ENCODE data around the gene BAG3. TPM values are rescaled to one million over a fixed set of nuclear protein-coding genes. Genes with fewer than 3 reads are reported as not detected.
A peak's percentile ranks its signal among the peaks of the same experiment; 100 is the strongest.

The BAG3 gene
- total RNA-seq, 4 donors from 2014 or later, result 337 to 626 (median 393) TPM

DNA sequence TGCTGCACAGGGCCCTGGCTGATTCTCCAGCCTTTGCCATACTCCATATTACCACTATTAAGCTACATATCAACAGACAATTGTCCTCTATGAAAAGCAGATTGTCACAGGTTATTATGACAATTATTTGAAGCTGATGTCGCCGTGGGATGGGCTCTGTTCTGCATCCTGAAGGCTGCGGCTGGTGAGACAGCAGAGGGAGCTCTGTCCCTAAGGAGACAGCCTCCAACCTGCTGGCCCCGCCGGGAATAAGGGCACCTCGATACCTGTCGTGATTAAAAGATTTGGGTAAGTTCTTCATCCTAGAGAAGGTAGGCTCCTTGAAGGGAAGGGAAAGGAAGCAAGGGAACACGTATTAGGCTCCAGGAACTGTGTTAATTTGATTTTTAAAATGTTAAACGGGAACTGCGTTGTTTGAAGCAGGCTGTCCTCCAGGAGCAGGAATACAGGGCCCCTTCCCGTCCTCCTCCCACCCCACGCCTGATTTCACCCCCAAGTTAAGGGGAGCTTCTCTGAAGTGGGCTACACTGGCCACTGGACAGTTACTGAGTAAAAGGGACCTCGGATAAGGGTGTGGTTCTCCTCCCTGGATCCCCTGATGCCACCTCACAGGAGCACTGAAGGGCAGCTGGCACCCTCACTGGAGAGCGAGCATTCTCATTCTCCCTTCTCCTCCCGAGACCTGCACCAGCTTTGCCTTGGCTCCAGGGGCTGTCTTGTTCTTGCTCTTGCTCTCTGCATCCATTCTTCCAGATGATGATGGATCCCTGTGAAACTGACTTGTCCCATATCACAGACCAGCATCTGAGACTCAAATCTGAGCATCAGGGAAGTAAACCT lies 42.6 kb upstream of the BAG3 start:
- Histone ChIP-seq H3K36me3 (no peaks in the 10 kb centered on the region), H3K27me3 (no peaks in the 10 kb centered on the region), H3K27ac (no peak overlapping the region), H3K4me3 (peak overlapping the region in 1 of 4 donors; percentile 12), H3K4me1 (peaks cover 0 to 6% of the 10 kb centered on the region in 2 donors), H3K9me3 (no peaks in the 10 kb centered on the region)
- in situ Hi-C loops (cut with MboI; ENCODE audit: low sequenced_read_pairs in 4 of 4) (loop anchor here (10.0 to 25.0 kb wide), 6 partner anchors 76 to 256 kb away; partner anchors contain the start of genes MCMBP (in 2 of the 4) and INPP5F (in 1 of the 4)), intact Hi-C loops (cut with DNase I; ENCODE audit: low total_unique reads) (loop anchor here (2.0 kb wide), 2 partner anchors 42 to 250 kb away; partner anchors contain the start of gene BAG3)
- DNase-seq (peak; percentile 12 to 49), ATAC-seq (peak; percentile 82 to 97)
- TF ChIP-seq, protein P1, sequence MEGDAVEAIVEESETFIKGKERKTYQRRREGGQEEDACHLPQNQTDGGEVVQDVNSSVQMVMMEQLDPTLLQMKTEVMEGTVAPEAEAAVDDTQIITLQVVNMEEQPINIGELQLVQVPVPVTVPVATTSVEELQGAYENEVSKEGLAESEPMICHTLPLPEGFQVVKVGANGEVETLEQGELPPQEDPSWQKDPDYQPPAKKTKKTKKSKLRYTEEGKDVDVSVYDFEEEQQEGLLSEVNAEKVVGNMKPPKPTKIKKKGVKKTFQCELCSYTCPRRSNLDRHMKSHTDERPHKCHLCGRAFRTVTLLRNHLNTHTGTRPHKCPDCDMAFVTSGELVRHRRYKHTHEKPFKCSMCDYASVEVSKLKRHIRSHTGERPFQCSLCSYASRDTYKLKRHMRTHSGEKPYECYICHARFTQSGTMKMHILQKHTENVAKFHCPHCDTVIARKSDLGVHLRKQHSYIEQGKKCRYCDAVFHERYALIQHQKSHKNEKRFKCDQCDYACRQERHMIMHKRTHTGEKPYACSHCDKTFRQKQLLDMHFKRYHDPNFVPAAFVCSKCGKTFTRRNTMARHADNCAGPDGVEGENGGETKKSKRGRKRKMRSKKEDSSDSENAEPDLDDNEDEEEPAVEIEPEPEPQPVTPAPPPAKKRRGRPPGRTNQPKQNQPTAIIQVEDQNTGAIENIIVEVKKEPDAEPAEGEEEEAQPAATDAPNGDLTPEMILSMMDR (IDR thresholded peaks at IDR 0.05 in 4 of 5, conservative IDR thresholded peaks at IDR 0.05 in 1 of 5), result peak; percentile 37 to 82 (median 64)
- no peak for TF ChIP-seq POLR2A (IDR thresholded peaks at IDR 0.05)

DNA sequence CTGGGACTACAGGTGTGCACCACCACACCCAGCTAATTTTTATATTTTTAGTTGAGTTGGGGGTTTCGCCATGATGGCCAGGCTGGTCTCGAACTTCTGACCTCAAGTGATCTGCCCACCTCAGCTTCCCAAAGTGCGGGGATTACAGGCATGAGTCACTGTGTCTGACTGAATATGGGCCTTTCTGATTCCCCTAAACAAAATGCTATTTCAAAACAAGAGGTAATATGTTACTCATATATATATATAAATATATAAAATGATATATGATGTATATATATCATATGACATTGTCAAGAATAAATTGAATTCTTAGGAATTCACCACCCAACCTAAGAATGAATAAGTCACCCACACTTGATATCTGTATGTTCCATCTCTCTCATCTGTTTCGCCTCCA lies 41.7 kb upstream of the BAG3 start:
- no peak for ATAC-seq
- H3K27me3 ChIP-seq, result no peaks in the 10 kb centered on the region
- in situ Hi-C loops (cut with MboI; ENCODE audit: low sequenced_read_pairs in 4 of 4), result loop anchor here (10.0 to 25.0 kb wide), 6 partner anchors 75 to 255 kb away; partner anchors contain the start of genes MCMBP (in 2 of the 4) and INPP5F (in 1 of the 4)
- H3K4me3 ChIP-seq, result no peak overlapping the region
- no peaks in the 10 kb centered on the region for H3K36me3 ChIP-seq
- TF ChIP-seq, protein P1 (IDR thresholded peaks at IDR 0.05 in 4 of 5, conservative IDR thresholded peaks at IDR 0.05 in 1 of 5), result no peak
- no peak for TF ChIP-seq POLR2A (IDR thresholded peaks at IDR 0.05)
- no peaks in the 10 kb centered on the region for H3K9me3 ChIP-seq
- DNase-seq, result no peak
- H3K4me1 ChIP-seq, result peaks cover 0 to 6% of the 10 kb centered on the region in 2 donors
- no peak overlapping the region for H3K27ac ChIP-seq
- intact Hi-C loops (cut with DNase I; ENCODE audit: low total_unique reads), result loop anchor here (2.0 kb wide), 2 partner anchors 41 to 249 kb away; partner anchors contain the start of gene BAG3

DNA sequence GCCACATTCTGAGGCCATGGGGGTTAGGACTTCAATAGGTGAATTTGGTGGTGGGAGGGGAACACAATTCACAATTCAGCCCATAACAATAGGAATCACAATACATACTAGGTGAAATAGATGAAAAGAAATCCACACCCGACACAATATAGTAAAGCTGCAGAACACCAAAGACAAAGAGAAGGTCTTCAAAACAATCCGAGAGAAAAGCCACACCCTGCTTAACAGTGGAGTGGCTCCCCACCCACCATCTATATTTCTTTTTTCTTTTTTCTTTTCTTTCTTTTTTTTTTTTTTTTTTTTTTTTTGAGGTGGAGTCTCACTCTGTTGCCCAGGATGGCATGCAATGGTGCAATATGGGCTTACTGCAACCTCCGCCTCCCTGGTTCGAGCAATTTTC lies 39.7 kb upstream of the BAG3 start:
- Histone ChIP-seq H3K4me1 (peaks cover 0 to 6% of the 10 kb centered on the region in 2 donors), H3K36me3 (no peaks in the 10 kb centered on the region), H3K27ac (no peak overlapping the region), H3K27me3 (no peaks in the 10 kb centered on the region), H3K4me3 (no peak overlapping the region), H3K9me3 (no peaks in the 10 kb centered on the region)
- TF ChIP-seq POLR2A (IDR thresholded peaks at IDR 0.05), result no peak
- TF ChIP-seq, protein P1 (IDR thresholded peaks at IDR 0.05 in 4 of 5, conservative IDR thresholded peaks at IDR 0.05 in 1 of 5), result no peak
- in situ Hi-C loops (cut with MboI; ENCODE audit: low sequenced_read_pairs in 4 of 4) (loop anchor here in 3 of 4 donors (25.0 kb wide), 3 partner anchors 101 to 251 kb away; partner anchors contain the start of genes MCMBP (in 2 of the 3) and INPP5F (in 1 of the 3)), intact Hi-C loops (cut with DNase I; ENCODE audit: low total_unique reads) (no loop called here)
- DNase-seq (no peak), ATAC-seq (no peak)

DNA sequence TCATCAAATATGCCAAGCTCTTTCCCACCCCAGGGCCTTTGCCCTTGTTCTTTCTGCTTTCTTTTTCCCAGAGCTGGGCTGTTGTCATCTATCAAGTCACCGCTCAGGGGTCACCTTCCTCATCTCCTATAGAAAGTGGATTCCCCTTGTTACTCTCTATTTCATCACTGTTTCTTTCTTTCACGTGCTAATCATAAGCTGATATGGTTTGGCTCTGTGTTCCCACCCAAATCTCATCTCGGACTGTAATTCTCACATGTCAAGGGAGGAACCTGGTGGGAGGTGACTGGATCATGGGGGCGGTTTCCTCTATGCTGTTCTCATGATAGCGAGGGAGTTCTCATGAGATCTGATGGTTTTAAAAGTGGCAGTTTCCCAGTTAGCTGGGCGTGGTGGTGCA lies 37.4 kb upstream of the BAG3 start:
- H3K4me1 ChIP-seq, result peaks cover 2 to 4% of the 10 kb centered on the region in 2 donors
- TF ChIP-seq, protein P1 (IDR thresholded peaks at IDR 0.05 in 4 of 5, conservative IDR thresholded peaks at IDR 0.05 in 1 of 5), result no peak
- TF ChIP-seq POLR2A (IDR thresholded peaks at IDR 0.05), result no peak
- H3K27ac ChIP-seq, result no peak overlapping the region
- no peak overlapping the region for H3K4me3 ChIP-seq
- ATAC-seq (no peak), DNase-seq (no peak)
- intact Hi-C loops (cut with DNase I; ENCODE audit: low total_unique reads), result no loop called here
- no peaks in the 10 kb centered on the region for H3K9me3 ChIP-seq
- H3K27me3 ChIP-seq, result no peaks in the 10 kb centered on the region
- H3K36me3 ChIP-seq, result no peaks in the 10 kb centered on the region
- in situ Hi-C loops (cut with MboI; ENCODE audit: low sequenced_read_pairs in 4 of 4), result loop anchor here in 3 of 4 donors (25.0 kb wide), 3 partner anchors 99 to 249 kb away; partner anchors contain the start of genes MCMBP (in 2 of the 3) and INPP5F (in 1 of the 3)
